Skeletal muscle tissue (tissue), 4 donors: Measurements from ENCODE around the gene CRIP2. TPM values are rescaled to one million over a fixed set of nuclear protein-coding genes. Genes with fewer than 3 reads are reported as not detected.

Experiments
- H3K27ac ChIP-seq: one replicate; pipeline ENCODE4 v1.7.0; 2013; ENCODE audit warnings: mild to moderate bottlenecking, low read depth, low read length, inconsistent platforms
- H3K27me3 ChIP-seq, 3 donors: one replicate each; pipeline ENCODE4 v1.7.0; 2013; ENCODE audit warnings: low read length in 3 of 3; ENCODE audit not compliant: control insufficient read depth in 3 of 3, insufficient read depth in 3 of 3
- H3K36me3 ChIP-seq, 3 donors: one replicate each; pipeline ENCODE4 v1.7.0; 2013; ENCODE audit warnings: low read length in 3 of 3; ENCODE audit not compliant: control insufficient read depth in 3 of 3, insufficient read depth in 3 of 3
- H3K4me1 ChIP-seq, 3 donors: one replicate each; pipeline ENCODE4 v1.7.0; 2013; ENCODE audit warnings: low read length in 3 of 3, mild to moderate bottlenecking in 3 of 3; ENCODE audit not compliant: control insufficient read depth in 3 of 3, insufficient read depth in 3 of 3
- H3K4me3 ChIP-seq, 3 donors: one replicate each; pipeline ENCODE4 v1.7.0; 2013; ENCODE audit warnings: low read length in 3 of 3
- H3K9ac ChIP-seq, 3 donors: one replicate each; pipeline ENCODE4 v1.7.0; 2013; ENCODE audit warnings: low read length in 3 of 3, mild to moderate bottlenecking in 3 of 3, moderate library complexity in 2 of 3, low read depth in 1 of 3
- H3K9me3 ChIP-seq, 3 donors: one replicate each; pipeline ENCODE4 v1.7.0; 2013; ENCODE audit warnings: low read length in 3 of 3; ENCODE audit not compliant: control insufficient read depth in 3 of 3
- total RNA-seq: library from RNA; depleted of rRNA; stranded (reverse); fragments of >200 nt; gene quantifications from one replicate; pipeline ENCODE4 v1.2.3, GENCODE V29; 2014
- donor health status: Osteomylitis.

The CRIP2 gene
- total RNA-seq, 1 donor from 2014 or later, result 77.8 TPM

DNA sequence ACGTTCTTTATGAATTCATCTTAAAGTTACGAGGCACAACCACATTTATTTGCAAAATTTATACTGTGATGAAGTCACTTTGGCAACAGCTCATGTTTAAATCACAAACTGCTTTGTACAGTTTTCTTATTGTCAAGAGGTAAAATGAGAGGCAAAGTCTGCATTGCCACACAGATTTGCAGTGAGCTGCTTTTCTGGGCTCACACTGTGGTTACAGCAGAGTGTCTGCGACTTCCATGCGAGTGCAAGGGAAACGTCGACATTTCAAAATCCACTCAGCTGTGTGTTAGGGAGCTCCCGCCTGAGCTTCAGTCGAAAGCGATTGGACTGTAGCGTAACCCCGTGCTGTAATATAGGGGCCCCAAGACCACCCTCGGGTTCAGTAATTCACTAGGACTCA lies 42.0 kb upstream of the CRIP2 start:
- H3K9ac ChIP-seq, result no peak overlapping the region
- H3K4me1 ChIP-seq, result peaks cover 0 to 4% (median 0%) of the 10 kb centered on the region in 3 donors
- H3K36me3 ChIP-seq, result peaks cover 0 to 5% (median 0%) of the 10 kb centered on the region in 3 donors
- no peak overlapping the region for H3K27ac ChIP-seq
- H3K27me3 ChIP-seq, result no peaks in the 10 kb centered on the region
- H3K4me3 ChIP-seq, result no peak overlapping the region
- no peaks in the 10 kb centered on the region for H3K9me3 ChIP-seq

- Histone ChIP-seq H3K27me3 (no peaks in the 10 kb centered on the region), H3K27ac (no peak overlapping the region), H3K9me3 (no peaks in the 10 kb centered on the region), H3K4me1 (peaks cover 0 to 4% (median 0%) of the 10 kb centered on the region in 3 donors), H3K36me3 (peaks cover 0 to 5% (median 0%) of the 10 kb centered on the region in 3 donors), H3K9ac (no peak overlapping the region), H3K4me3 (no peak overlapping the region)
Observed at GRCh38 chr14:105433161-105433605, 41.4 kb upstream of the CRIP2 start.

DNA sequence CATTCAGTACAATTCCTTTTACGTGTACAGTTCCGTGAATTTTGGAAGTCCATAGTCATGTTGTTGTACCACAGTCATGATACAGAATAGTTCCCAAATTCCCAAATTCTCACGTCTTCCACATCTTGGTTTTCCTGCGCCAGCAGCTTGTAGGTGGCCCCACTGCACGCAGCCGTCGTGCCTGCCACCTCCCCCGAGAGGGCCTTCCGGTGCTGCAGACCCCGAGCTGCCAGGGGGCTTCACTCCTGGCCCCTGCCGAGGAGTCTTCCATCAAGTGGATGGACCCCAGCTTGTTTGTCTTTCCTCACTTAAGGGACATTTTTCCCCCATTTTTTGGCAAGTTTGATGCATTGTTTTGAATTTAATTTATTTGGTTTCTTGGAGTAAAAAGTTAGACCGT lies 38.2 kb upstream of the CRIP2 start:
- Histone ChIP-seq H3K9ac (no peak overlapping the region), H3K9me3 (no peaks in the 10 kb centered on the region), H3K4me1 (no peaks in the 10 kb centered on the region), H3K27ac (no peak overlapping the region), H3K27me3 (no peaks in the 10 kb centered on the region), H3K4me3 (no peak overlapping the region), H3K36me3 (peaks cover 0 to 10% (median 5%) of the 10 kb centered on the region in 3 donors)

- no peak overlapping the region for H3K27ac ChIP-seq
- peaks cover 0 to 10% (median 5%) of the 10 kb centered on the region in 3 donors for H3K36me3 ChIP-seq
- no peaks in the 10 kb centered on the region for H3K27me3 ChIP-seq
- H3K4me3 ChIP-seq, result no peak overlapping the region
- H3K9ac ChIP-seq, result no peak overlapping the region
- H3K4me1 ChIP-seq, result no peaks in the 10 kb centered on the region
- no peaks in the 10 kb centered on the region for H3K9me3 ChIP-seq
Observed at GRCh38 chr14:105436891-105437722, 37.5 kb upstream of the CRIP2 start.

- Histone ChIP-seq H3K27ac (no peak overlapping the region), H3K9ac (no peak overlapping the region), H3K36me3 (peaks cover 5 to 16% (median 7%) of the 10 kb centered on the region in 3 donors), H3K4me3 (no peak overlapping the region), H3K9me3 (no peaks in the 10 kb centered on the region), H3K4me1 (no peaks in the 10 kb centered on the region), H3K27me3 (no peaks in the 10 kb centered on the region)
Observed at GRCh38 chr14:105437723-105438500, 36.7 kb upstream of the CRIP2 start.

DNA sequence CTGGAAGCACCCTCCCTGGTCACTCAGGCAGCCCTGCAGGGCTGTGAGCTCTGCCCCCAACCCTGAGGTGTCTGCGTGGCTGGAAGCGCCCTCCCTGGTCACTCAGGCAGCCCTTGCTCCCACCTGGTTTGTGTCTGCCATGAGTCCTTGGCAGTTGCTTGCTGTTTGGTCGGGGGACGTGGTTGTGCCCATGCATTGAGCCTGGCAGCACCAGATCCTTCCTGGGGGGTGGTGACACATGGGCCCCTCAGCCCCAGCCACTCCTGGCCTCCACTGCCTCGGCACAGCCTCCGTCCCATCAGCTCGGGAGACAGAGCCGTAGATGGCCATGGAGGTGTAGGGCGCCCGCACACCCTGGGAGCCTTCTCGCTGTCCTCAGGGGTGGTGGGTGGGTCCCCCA lies 35.4 kb upstream of the CRIP2 start:
- no peak overlapping the region for H3K4me3 ChIP-seq
- H3K36me3 ChIP-seq, result peaks cover 5 to 19% (median 9%) of the 10 kb centered on the region in 3 donors
- H3K9me3 ChIP-seq, result no peaks in the 10 kb centered on the region
- no peak overlapping the region for H3K9ac ChIP-seq
- no peak overlapping the region for H3K27ac ChIP-seq
- H3K4me1 ChIP-seq, result no peaks in the 10 kb centered on the region
- H3K27me3 ChIP-seq, result no peaks in the 10 kb centered on the region

DNA sequence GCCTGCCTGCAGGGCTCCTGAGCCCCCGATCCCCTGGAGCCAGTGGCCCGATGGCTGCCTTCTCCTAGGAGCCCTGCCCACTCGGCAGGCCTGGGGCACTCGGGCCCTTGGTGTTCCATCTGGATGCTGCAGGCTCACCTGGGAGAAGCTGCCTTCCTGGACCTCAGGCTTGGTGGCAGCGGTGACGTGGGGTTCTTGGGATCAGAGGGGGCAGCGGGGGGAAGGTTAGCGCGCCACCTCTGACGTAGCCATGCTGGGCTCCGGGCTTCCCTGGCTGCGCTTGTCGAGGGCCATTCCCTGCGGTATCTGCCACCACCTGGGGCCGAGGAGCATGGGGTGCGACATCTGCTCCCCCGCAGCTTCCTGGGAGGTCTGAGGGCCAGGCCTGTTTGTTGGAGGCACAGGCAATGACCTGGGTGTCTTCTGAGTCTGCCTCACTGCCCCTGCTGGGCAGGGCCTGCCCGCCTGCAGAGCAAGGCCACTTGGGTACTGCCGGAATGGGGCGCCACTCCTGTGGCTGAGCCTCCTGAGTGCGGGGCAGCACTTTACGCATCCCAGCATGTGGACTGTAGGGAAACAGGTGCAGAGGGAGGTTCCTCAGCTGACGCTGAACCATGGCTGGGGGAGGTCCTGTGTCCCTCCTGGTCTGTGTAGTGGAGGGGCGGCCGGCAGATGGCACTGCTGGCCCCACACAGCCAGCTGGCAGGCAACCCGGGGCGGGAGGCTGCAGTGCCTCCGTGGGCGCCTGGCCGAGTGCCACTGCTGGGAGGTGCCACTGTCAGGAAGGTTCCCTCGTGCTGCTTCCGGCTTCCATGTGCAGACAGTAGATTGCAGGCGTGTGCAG lies 34.7 kb upstream of the CRIP2 start:
- H3K27ac ChIP-seq, result no peak overlapping the region
- no peaks in the 10 kb centered on the region for H3K4me1 ChIP-seq
- no peaks in the 10 kb centered on the region for H3K27me3 ChIP-seq
- H3K9ac ChIP-seq, result peak overlapping the region in 1 of 3 donors; percentile 40
- H3K36me3 ChIP-seq, result peaks cover 5 to 19% (median 9%) of the 10 kb centered on the region in 3 donors
- no peak overlapping the region for H3K4me3 ChIP-seq
- no peaks in the 10 kb centered on the region for H3K9me3 ChIP-seq

DNA sequence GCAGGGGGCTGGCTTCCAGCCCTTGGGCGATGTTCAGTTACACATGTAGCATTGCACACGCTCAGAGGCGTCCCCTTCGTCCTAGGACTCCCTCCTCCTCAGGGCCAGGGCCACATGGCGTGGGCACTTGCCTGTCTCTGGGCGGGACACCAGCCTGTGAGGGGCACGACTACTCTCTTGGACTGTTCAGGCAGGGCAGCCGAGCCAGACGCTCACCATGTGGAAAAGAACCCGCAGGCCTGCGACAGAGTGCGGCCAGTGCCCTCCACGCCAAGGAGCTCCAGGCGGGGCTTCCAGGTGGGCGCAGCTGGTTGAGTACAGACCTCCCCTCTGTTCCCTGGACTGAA lies 34.1 kb upstream of the CRIP2 start:
- Histone ChIP-seq H3K4me1 (no peaks in the 10 kb centered on the region), H3K27me3 (no peaks in the 10 kb centered on the region), H3K4me3 (no peak overlapping the region), H3K27ac (no peak overlapping the region), H3K9me3 (no peaks in the 10 kb centered on the region), H3K36me3 (peaks cover 5 to 19% (median 9%) of the 10 kb centered on the region in 3 donors), H3K9ac (no peak overlapping the region)

DNA sequence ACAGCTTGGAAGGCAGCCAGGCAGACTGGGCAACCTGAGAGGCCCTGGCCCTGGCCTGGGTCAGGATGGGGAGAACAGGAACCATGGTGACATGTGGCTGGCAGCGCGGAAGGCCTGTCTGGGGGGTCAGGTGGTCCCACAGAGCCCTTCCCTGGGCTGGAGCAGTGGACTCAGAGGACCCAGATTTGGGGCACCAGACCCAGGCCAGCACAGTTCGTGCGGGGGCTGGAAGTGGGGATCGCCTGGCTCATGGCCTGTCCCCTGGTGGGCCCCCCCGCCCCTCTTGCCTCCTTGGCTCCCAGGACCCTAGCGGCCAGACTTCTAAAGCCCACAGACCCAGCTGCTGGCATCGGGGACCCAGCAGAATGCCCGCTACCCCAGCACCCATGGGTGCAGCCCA lies 33.6 kb upstream of the CRIP2 start:
- no peak overlapping the region for H3K27ac ChIP-seq
- no peaks in the 10 kb centered on the region for H3K27me3 ChIP-seq
- no peak overlapping the region for H3K9ac ChIP-seq
- peaks cover 6 to 19% (median 9%) of the 10 kb centered on the region in 3 donors for H3K36me3 ChIP-seq
- H3K9me3 ChIP-seq, result no peaks in the 10 kb centered on the region
- H3K4me3 ChIP-seq, result no peak overlapping the region
- H3K4me1 ChIP-seq, result no peaks in the 10 kb centered on the region
